Stomach (tissue), 4 donors: Measurements from ENCODE around the gene GALNT18.

Experiments
- EP300 ChIP-seq: sonication (generic); formaldehyde crosslinking; IDR thresholded peaks from one replicate; pipeline ENCODE4 v1.6.1; 2017; ENCODE audit warnings: antibody characterized with exemption
- TF ChIP-seq, protein P1 (sequence below), 7 experiments: fragments of 450-650 bp in 4 of 7; fragments of 200-600 bp in 3 of 7; sonication (generic) in 3 of 7; IDR thresholded peaks; one replicate each; pipeline ENCODE4 v1.5.1; 2016 to 2019; ENCODE audit warnings: antibody characterized with exemption in 7 of 7, control low read depth in 2 of 7, mild to moderate bottlenecking in 1 of 7

DNA sequence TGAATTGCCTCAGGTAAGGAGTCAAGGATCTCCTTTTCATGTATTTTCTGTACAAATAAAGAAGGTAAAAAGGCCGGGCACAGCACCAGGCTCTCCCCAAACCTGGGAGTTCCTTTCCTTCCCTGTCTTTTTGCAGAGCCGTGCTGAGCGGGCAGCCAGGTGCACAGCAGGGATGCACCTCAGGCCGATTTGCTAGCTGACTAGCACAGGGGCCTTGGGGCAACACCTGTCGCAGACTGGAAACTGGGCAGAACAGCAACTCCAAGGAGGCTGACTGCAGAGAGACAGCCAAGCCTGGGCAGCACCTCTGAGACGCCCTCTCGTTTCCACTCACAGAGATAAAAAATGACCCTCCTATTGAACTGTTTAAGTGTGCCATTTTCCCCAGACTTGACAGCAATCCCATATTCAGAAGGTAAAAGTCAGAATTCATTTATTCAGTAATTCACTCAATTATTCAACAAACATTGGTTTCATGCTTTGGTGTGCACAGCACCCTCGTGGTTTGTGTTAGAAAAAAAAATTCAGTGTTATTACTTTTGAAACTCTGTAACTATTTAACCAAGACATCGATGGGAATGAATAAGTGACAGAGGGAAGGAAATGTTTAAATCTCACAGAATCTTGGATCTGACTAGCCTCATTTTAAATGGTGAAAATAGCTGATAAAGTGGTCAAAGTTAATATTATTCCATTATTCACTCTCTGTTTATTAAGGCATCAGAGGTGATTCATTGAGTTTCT, 120.9 kb downstream of the GALNT18 start:
- TF ChIP-seq, protein P1, sequence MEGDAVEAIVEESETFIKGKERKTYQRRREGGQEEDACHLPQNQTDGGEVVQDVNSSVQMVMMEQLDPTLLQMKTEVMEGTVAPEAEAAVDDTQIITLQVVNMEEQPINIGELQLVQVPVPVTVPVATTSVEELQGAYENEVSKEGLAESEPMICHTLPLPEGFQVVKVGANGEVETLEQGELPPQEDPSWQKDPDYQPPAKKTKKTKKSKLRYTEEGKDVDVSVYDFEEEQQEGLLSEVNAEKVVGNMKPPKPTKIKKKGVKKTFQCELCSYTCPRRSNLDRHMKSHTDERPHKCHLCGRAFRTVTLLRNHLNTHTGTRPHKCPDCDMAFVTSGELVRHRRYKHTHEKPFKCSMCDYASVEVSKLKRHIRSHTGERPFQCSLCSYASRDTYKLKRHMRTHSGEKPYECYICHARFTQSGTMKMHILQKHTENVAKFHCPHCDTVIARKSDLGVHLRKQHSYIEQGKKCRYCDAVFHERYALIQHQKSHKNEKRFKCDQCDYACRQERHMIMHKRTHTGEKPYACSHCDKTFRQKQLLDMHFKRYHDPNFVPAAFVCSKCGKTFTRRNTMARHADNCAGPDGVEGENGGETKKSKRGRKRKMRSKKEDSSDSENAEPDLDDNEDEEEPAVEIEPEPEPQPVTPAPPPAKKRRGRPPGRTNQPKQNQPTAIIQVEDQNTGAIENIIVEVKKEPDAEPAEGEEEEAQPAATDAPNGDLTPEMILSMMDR (IDR thresholded peaks at IDR 0.05), result no peak
- no peak for TF ChIP-seq EP300
